Measurements from ENCODE around the gene RNF144A. TPM values are rescaled to one million over a fixed set of nuclear protein-coding genes. Genes with fewer than 3 reads are reported as not detected.

Gene RNF144A
- total and polyA plus RNA-seq, 2 donors from 2014 or later, result 4.2 to 12.3 TPM

DNA sequence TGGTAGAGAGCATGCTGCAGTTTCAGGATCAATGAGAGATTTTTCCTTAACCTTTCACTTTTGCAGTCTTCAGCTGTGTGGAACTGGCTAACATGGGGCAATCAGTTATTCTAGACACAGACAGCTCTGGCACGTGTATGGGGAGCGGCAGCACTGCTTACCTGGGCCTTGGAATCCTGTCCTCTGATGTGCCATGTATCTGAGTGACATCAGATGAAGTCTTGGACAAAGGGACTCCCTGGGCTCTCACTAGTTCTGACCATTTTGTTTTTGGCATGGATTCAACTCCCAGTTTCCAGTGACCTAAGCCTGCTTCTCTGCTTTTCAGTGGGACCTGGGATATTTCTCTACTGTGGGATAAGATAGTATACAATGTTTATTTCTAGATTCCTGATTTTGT lies 54.3 kb downstream of the RNF144A start:
- no peak overlapping the region for H3K27ac ChIP-seq (ENCODE audit: low read depth in 2 of 2, low read length in 2 of 2)

DNA sequence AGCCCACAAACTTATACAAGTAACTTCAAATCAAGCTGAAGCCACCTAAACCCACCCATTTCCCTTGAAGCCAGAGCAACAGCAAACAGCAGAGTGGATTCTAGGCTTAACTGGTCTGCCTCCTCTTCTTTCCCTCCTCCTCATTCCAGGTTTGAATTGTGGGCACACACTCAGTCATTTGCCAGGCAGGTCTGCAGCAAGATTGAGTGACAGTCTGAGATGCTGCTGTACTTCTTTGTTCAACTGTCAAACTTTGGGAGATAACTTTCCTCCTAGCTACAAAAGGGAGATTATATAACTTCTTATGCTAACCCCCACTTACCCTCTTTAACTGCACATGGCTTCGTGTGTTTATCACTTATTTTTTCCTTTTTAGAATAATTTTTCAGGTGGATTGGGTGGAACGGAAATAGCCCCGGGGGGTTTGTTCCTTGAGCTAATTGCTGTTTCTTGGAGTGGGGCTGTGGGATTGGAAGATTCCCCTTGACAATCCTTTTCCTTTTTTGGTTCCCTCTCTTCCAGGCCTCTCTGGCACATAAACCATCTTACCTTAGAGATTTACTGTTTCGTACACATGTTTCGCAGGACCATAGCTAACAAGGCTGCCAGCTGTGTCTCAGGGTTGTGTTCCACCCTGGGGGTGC lies 55.0 kb downstream of the RNF144A start:
- no peaks in the 10 kb centered on the region for H3K36me3 ChIP-seq (ENCODE audit: control insufficient read depth in 2 of 3, insufficient read depth in 3 of 3, low read length in 3 of 3)
- H3K9ac ChIP-seq (ENCODE audit: low read length in 3 of 3), result no peak overlapping the region
- TF ChIP-seq, protein P1, sequence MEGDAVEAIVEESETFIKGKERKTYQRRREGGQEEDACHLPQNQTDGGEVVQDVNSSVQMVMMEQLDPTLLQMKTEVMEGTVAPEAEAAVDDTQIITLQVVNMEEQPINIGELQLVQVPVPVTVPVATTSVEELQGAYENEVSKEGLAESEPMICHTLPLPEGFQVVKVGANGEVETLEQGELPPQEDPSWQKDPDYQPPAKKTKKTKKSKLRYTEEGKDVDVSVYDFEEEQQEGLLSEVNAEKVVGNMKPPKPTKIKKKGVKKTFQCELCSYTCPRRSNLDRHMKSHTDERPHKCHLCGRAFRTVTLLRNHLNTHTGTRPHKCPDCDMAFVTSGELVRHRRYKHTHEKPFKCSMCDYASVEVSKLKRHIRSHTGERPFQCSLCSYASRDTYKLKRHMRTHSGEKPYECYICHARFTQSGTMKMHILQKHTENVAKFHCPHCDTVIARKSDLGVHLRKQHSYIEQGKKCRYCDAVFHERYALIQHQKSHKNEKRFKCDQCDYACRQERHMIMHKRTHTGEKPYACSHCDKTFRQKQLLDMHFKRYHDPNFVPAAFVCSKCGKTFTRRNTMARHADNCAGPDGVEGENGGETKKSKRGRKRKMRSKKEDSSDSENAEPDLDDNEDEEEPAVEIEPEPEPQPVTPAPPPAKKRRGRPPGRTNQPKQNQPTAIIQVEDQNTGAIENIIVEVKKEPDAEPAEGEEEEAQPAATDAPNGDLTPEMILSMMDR (IDR thresholded peaks at IDR 0.05; ENCODE audit: borderline replicate concordance, extremely low read depth, insufficient read depth), result no peak
- H3K27ac ChIP-seq (ENCODE audit: low read depth in 2 of 2, low read length in 2 of 2), result no peak overlapping the region
- H3K27me3 ChIP-seq (ENCODE audit: control insufficient read depth, insufficient read depth, low read length), result no peaks in the 10 kb centered on the region
- H3K4me1 ChIP-seq (ENCODE audit: control insufficient read depth in 2 of 3, insufficient read depth in 2 of 3, low read depth in 1 of 3, low read length in 3 of 3), result no peaks in the 10 kb centered on the region
- intact Hi-C loops (cut with DNase I), result no loop called here
- no peak overlapping the region for H3K4me3 ChIP-seq (ENCODE audit: low read length in 3 of 3)
- H3K9me3 ChIP-seq (ENCODE audit: control insufficient read depth in 2 of 3, insufficient read depth in 1 of 3, low read length in 3 of 3), result no peaks in the 10 kb centered on the region
- FAIRE-seq, result no peak
- DNase-seq, result peak in 1 of 5 donors; percentile 5

More for the DNA sequence above, 54.3 kb downstream of the RNF144A start:
- no peak overlapping the region for H3K9ac ChIP-seq (ENCODE audit: low read length in 3 of 3)
- H3K27me3 ChIP-seq (ENCODE audit: control insufficient read depth, insufficient read depth, low read length), result no peaks in the 10 kb centered on the region
- H3K4me3 ChIP-seq (ENCODE audit: low read length in 3 of 3), result no peak overlapping the region
- H3K9me3 ChIP-seq (ENCODE audit: control insufficient read depth in 2 of 3, insufficient read depth in 1 of 3, low read length in 3 of 3), result no peaks in the 10 kb centered on the region
- H3K36me3 ChIP-seq (ENCODE audit: control insufficient read depth in 2 of 3, insufficient read depth in 3 of 3, low read length in 3 of 3), result no peaks in the 10 kb centered on the region
- FAIRE-seq (no peak), DNase-seq (no peak)
- TF ChIP-seq, protein P1 (IDR thresholded peaks at IDR 0.05; ENCODE audit: borderline replicate concordance, extremely low read depth, insufficient read depth), result no peak
- intact Hi-C loops (cut with DNase I), result no loop called here
- no peaks in the 10 kb centered on the region for H3K4me1 ChIP-seq (ENCODE audit: control insufficient read depth in 2 of 3, insufficient read depth in 2 of 3, low read depth in 1 of 3, low read length in 3 of 3)

DNA sequence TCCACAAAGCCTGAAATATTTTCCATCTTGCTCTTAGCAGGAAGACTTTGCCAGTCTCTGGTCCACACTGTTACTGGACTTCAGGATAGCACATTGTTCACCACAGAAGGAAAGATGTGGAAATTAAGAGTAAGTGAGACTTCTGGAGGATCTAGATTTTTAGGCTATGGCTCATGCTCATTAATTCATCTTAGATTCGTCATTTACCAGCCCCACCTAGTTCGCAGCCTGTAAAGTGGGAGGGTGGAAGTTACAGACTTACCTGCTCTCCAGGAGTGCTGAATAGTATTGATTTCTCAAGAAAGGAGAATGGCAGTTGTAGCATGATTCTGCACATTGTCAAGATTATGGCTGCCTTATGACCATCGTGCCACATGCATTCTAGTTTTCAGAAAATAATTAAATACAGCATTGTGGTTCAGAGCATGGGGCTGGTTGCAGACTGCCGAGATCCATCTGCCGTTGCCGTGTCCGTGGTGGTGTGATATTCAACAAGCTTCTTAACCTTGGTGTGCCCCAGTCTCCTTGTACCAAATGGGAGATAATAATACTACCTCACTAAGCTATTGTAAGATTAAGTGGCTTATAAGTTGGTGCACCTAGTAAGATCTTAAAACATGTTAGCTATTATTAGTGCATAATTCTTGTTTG lies 56.8 kb downstream of the RNF144A start:
- FAIRE-seq (no peak), DNase-seq (no peak)
- TF ChIP-seq, protein P1 (IDR thresholded peaks at IDR 0.05; ENCODE audit: borderline replicate concordance, extremely low read depth, insufficient read depth), result no peak
- peaks cover 0 to 6% (median 0%) of the 10 kb centered on the region in 3 donors for H3K4me1 ChIP-seq (ENCODE audit: control insufficient read depth in 2 of 3, insufficient read depth in 2 of 3, low read depth in 1 of 3, low read length in 3 of 3)
- no peak overlapping the region for H3K4me3 ChIP-seq (ENCODE audit: low read length in 3 of 3)
- no peaks in the 10 kb centered on the region for H3K36me3 ChIP-seq (ENCODE audit: control insufficient read depth in 2 of 3, insufficient read depth in 3 of 3, low read length in 3 of 3)
- H3K9me3 ChIP-seq (ENCODE audit: control insufficient read depth in 2 of 3, insufficient read depth in 1 of 3, low read length in 3 of 3), result no peaks in the 10 kb centered on the region
- intact Hi-C loops (cut with DNase I), result no loop called here
- no peak overlapping the region for H3K27ac ChIP-seq (ENCODE audit: low read depth in 2 of 2, low read length in 2 of 2)
- H3K9ac ChIP-seq (ENCODE audit: low read length in 3 of 3), result no peak overlapping the region
- H3K27me3 ChIP-seq (ENCODE audit: control insufficient read depth, insufficient read depth, low read length), result no peaks in the 10 kb centered on the region

Measured in kidney (tissue), 14 donors.